ENCODE measurements around the gene OR5AC2. TPM values are rescaled to one million over a fixed set of nuclear protein-coding genes. Genes with fewer than 3 reads are reported as not detected.

OR5AC2 gene
- total RNA-seq, 1 experiment from 2014 or later: not detected

GRCh38 chr3:98058244-98058960 is 28.6 kb upstream of the OR5AC2 start:
- H3K27me3 ChIP-seq (ENCODE audit: insufficient read depth, low read depth): no peaks in the 10 kb centered on the region
- POLR2A ChIA-PET (ENCODE audit: unreplicated experiment): interaction anchor here (0.7 kb wide), 1 partner anchor 93 kb away, joined by 3 read pairs; no protein-coding TSS in a partner anchor
- TF ChIP-seq CTCF (conservative IDR thresholded peaks at IDR 0.05) (no peak), EZH2 (IDR thresholded peaks at IDR 0.05; ENCODE audit: low read depth) (no peak)
- peaks cover 28% of the 10 kb centered on the region for H3K4me1 ChIP-seq (replicated peaks; ENCODE audit: insufficient read depth)
- H2AFZ ChIP-seq: peak overlapping the region; percentile 42; the same call in 1 of the 2 replicates
- H3K4me2 ChIP-seq: peak overlapping the region; percentile 26
- H3K79me2 ChIP-seq (ENCODE audit: low read depth): no peaks in the 10 kb centered on the region
- peak overlapping the region; percentile 69 for H3K27ac ChIP-seq
- no peaks in the 10 kb centered on the region for H3K9me3 ChIP-seq (ENCODE audit: insufficient read depth, low read depth)
- intact Hi-C loops (cut with micrococcal nuclease; ENCODE audit: unreplicated experiment): no loop called here
- no peaks in the 10 kb centered on the region for H3K36me3 ChIP-seq (ENCODE audit: low read depth)
- H4K20me1 ChIP-seq (ENCODE audit: insufficient read depth): no peaks in the 10 kb centered on the region
- peaks cover 14% of the 10 kb centered on the region; the same call in 1 of the 2 replicates for H3F3A ChIP-seq (ENCODE audit: insufficient read depth, low read depth)
- BruUV-seq (replicated peaks): no TSS peak
- CTCF ChIA-PET: no interaction called here
- no peak overlapping the region for H3K4me3 ChIP-seq
- H3K9me2 ChIP-seq (ENCODE audit: insufficient read depth): 0 out of 2 replicates have a peak, but pooled peaks cover 6% of the 10 kb centered on the region
- peak in 1 of 2 experiments; percentile 77 for DNase-seq

- Histone ChIP-seq H4K20me1 (ENCODE audit: insufficient read depth) (no peaks in the 10 kb centered on the region), H3K9me2 (ENCODE audit: insufficient read depth) (peaks cover 2% of the 10 kb centered on the region; the same call in 1 of the 2 replicates), H3K27me3 (ENCODE audit: insufficient read depth, low read depth) (no peaks in the 10 kb centered on the region), H3F3A (ENCODE audit: insufficient read depth, low read depth) (no peaks in the 10 kb centered on the region), H3K9me3 (ENCODE audit: insufficient read depth, low read depth) (no peaks in the 10 kb centered on the region), H3K4me1 (replicated peaks; ENCODE audit: insufficient read depth) (0 out of 2 replicates have a peak, but pooled peaks cover 4% of the 10 kb centered on the region), H3K79me2 (ENCODE audit: low read depth) (no peaks in the 10 kb centered on the region), H2AFZ (no peak overlapping the region), H3K36me3 (ENCODE audit: low read depth) (no peaks in the 10 kb centered on the region), H3K27ac (no peak overlapping the region), H3K4me3 (no peak overlapping the region), H3K4me2 (no peak overlapping the region)
- TF ChIP-seq EZH2 (IDR thresholded peaks at IDR 0.05; ENCODE audit: low read depth): no peak
- peak; percentile 63 for TF ChIP-seq CTCF (conservative IDR thresholded peaks at IDR 0.05)
- CTCF ChIA-PET: no interaction called here
- intact Hi-C loops (cut with micrococcal nuclease; ENCODE audit: unreplicated experiment): no loop called here
- DNase-seq: no peak
- no TSS peak for BruUV-seq (replicated peaks)
- POLR2A ChIA-PET (ENCODE audit: unreplicated experiment): no interaction called here
Observed at GRCh38 chr3:98068824-98069223, 18.1 kb upstream of the OR5AC2 start.

GRCh38 chr3:98070840-98071239 is 16.1 kb upstream of the OR5AC2 start:
- intact Hi-C loops (cut with micrococcal nuclease; ENCODE audit: unreplicated experiment): no loop called here
- no peak overlapping the region for H3K27ac ChIP-seq
- H3K9me3 ChIP-seq (ENCODE audit: insufficient read depth, low read depth): no peaks in the 10 kb centered on the region
- H2AFZ ChIP-seq: no peak overlapping the region
- H3K27me3 ChIP-seq (ENCODE audit: insufficient read depth, low read depth): no peaks in the 10 kb centered on the region
- POLR2A ChIA-PET (ENCODE audit: unreplicated experiment): no interaction called here
- no peak for DNase-seq
- no peaks in the 10 kb centered on the region for H4K20me1 ChIP-seq (ENCODE audit: insufficient read depth)
- no TSS peak for BruUV-seq (replicated peaks)
- no peak for TF ChIP-seq CTCF (conservative IDR thresholded peaks at IDR 0.05)
- TF ChIP-seq EZH2 (IDR thresholded peaks at IDR 0.05; ENCODE audit: low read depth): no peak
- H3K79me2 ChIP-seq (ENCODE audit: low read depth): no peaks in the 10 kb centered on the region
- H3K4me3 ChIP-seq: no peak overlapping the region
- H3K4me2 ChIP-seq: no peak overlapping the region
- no peaks in the 10 kb centered on the region for H3F3A ChIP-seq (ENCODE audit: insufficient read depth, low read depth)
- CTCF ChIA-PET: no interaction called here
- no peaks in the 10 kb centered on the region for H3K36me3 ChIP-seq (ENCODE audit: low read depth)
- 0 out of 2 replicates have a peak, but pooled peaks cover 4% of the 10 kb centered on the region for H3K4me1 ChIP-seq (replicated peaks; ENCODE audit: insufficient read depth)
- H3K9me2 ChIP-seq (ENCODE audit: insufficient read depth): peaks cover 3% of the 10 kb centered on the region

All from PC-9 (cell line).